T-helper 2 cell treated with Interferon-gamma antibody and Interleukin-4, amounts not matched to agents 5 μg/mL and 100 μg/mL, for 36 hours (primary cell): ENCODE measurements around the gene HLA-DOB.
A peak's percentile ranks its signal among the peaks of the same experiment; 100 is the strongest.
"Not testable (repeated sequence)": the region's sequence is repeated elsewhere in the genome, so short reads cannot be mapped to it uniquely, and the experiment has no call there.

ENCODE experiments used
- DNase-seq: peaks from one replicate; pipeline ENCODE4 v3.0.0; 2021; ENCODE audit warnings: low spot score
- H3K27ac Mint-ChIP-seq: one replicate; pipeline ENCODE4 v1.8.0; 2021; ENCODE audit warnings: mild to moderate bottlenecking, mixed read lengths
- H3K27me3 Mint-ChIP-seq: one replicate; pipeline ENCODE4 v1.8.0; 2021; ENCODE audit warnings: low read depth, mixed read lengths
- H3K36me3 Mint-ChIP-seq: one replicate; pipeline ENCODE4 v1.8.0; 2021; ENCODE audit warnings: low read depth, mixed read lengths
- H3K4me1 Mint-ChIP-seq: one replicate; pipeline ENCODE4 v1.8.0; 2021; ENCODE audit warnings: low read depth, mixed read lengths
- H3K4me3 Mint-ChIP-seq: one replicate; pipeline ENCODE4 v1.8.0; 2022; ENCODE audit warnings: mild to moderate bottlenecking, moderate library complexity, mixed read lengths
- H3K9me3 Mint-ChIP-seq: one replicate; pipeline ENCODE4 v1.8.0; 2021; ENCODE audit warnings: mixed read lengths

HLA-DOB gene

GRCh38 chr6:32815115-32815514 lies 1.7 kb downstream of the HLA-DOB start:
- no peaks in the 10 kb centered on the region for H3K36me3 Mint-ChIP-seq
- no peak overlapping the region for H3K4me3 Mint-ChIP-seq
- H3K9me3 Mint-ChIP-seq: no peaks in the 10 kb centered on the region
- no peaks in the 10 kb centered on the region for H3K4me1 Mint-ChIP-seq
- H3K27ac Mint-ChIP-seq: no peak overlapping the region
- DNase-seq: no peak
- H3K27me3 Mint-ChIP-seq: no peaks in the 10 kb centered on the region

- Mint-ChIP-seq H3K27me3 (no peaks in the 10 kb centered on the region), H3K4me3 (no peak overlapping the region), H3K9me3 (no peaks in the 10 kb centered on the region), H3K4me1 (no peaks in the 10 kb centered on the region), H3K27ac (no peak overlapping the region), H3K36me3 (no peaks in the 10 kb centered on the region)
- DNase-seq: no peak
These were observed 2.7 kb downstream of the HLA-DOB start for GRCh38 chr6:32814145-32814544.

DNA sequence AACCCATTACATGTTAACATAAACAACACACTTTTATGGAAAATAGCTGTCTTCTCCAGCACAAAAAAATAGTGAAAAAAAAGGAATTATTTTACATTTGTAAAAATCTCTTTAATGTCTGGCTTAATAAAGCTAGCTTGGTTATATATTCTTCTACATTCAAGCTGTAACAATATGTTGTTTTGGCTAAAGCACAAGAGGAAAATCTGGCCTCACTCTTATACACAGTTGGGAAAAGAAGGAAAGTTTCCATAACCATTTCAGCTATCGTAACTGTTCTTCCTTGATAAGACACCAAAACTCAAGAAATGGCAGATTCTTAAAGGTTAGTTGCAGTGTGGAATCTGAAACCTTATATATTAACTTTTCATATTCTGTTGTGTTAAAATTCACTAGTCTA lies 7.6 kb downstream of the HLA-DOB start:
- Mint-ChIP-seq H3K36me3 (no peaks in the 10 kb centered on the region), H3K27me3 (peaks cover 22% of the 10 kb centered on the region), H3K9me3 (no peaks in the 10 kb centered on the region), H3K4me3 (no peak overlapping the region), H3K27ac (no peak overlapping the region), H3K4me1 (no peaks in the 10 kb centered on the region)
- DNase-seq: no peak

DNA sequence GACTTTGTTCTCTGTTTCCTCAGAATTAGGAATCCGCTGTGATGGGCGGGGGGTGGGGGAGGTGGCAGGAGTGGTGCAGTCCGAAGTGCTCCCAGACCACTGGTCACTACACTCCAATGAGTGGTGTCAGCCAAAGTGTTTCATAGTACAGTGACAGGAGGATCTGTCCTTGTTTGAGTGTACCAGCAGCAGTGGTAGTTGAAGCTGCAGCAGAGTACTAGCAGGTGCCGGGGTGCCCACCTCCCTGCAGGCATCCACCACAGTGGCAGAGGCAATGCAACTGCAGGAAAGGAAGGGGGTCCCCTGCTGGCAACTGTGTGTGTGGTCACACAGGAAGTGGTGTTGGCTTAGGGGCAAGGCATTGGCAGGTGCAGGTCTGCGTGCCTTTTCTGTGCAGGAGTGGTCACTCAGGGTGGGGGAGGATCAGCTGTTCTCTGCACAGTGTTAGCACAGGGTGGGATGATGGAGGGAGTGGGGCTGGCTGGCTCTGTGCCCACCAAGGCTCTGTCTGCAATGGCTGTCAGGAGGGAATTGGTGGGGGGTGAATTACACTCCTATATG lies 9.7 kb downstream of the HLA-DOB start:
- Mint-ChIP-seq H3K4me1 (no peaks in the 10 kb centered on the region), H3K4me3 (no peak overlapping the region), H3K27ac (no peak overlapping the region), H3K36me3 (no peaks in the 10 kb centered on the region), H3K9me3 (no peaks in the 10 kb centered on the region), H3K27me3 (peaks cover 42% of the 10 kb centered on the region)
- DNase-seq: no peak

DNA sequence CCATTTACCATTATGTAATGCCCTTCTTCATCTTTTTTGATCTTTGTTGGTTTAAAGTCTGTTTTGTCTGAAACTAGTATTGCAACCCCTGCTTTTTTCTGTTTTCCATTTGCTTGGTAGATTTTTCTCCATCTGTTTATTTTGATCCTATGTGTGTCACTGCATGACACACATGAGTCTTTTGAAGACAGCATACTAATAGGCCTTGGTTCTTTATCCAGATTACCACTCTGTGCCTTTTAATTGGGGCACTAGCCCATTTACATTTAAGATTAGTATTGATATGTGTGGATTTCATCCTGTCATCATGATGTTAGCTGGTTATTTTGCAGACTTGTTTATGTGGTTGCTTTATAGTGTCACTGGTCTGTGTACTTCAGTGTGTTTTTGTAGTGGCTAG lies 11.4 kb downstream of the HLA-DOB start:
- not testable (repeated sequence) for H3K36me3 Mint-ChIP-seq, H3K4me1 Mint-ChIP-seq, DNase-seq, H3K4me3 Mint-ChIP-seq, H3K27ac Mint-ChIP-seq, H3K9me3 Mint-ChIP-seq
- peaks cover 54% of the 10 kb centered on the region for H3K27me3 Mint-ChIP-seq

DNA sequence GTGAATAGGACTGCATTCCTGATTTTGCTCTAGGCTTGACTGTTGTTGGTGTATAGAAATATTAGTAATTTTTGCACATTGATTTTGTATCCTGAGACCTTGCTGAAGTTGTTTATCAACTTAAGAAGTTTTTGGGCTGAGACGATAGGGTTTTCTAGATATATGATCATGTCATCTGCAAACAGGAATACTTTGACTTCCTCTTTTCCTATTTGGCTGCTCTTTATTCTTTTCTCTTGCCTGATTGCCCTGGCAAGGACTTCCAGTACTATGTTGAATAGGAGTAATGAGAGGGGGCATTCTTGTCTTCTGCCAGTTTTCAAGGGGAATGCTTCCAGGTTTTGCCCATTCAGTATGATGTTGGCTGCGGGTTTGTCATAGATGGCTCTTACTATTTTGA lies 13.4 kb downstream of the HLA-DOB start:
- no peak for DNase-seq
- H3K4me1 Mint-ChIP-seq: no peaks in the 10 kb centered on the region
- no peak overlapping the region for H3K27ac Mint-ChIP-seq
- no peak overlapping the region for H3K4me3 Mint-ChIP-seq
- H3K27me3 Mint-ChIP-seq: peaks cover 69% of the 10 kb centered on the region
- no peaks in the 10 kb centered on the region for H3K36me3 Mint-ChIP-seq
- H3K9me3 Mint-ChIP-seq: peaks cover 7% of the 10 kb centered on the region

- H3K4me1 Mint-ChIP-seq: peaks cover 15% of the 10 kb centered on the region
- peaks cover 7% of the 10 kb centered on the region for H3K9me3 Mint-ChIP-seq
- H3K4me3 Mint-ChIP-seq: no peak overlapping the region
- no peak for DNase-seq
- peaks cover 65% of the 10 kb centered on the region for H3K27me3 Mint-ChIP-seq
- H3K27ac Mint-ChIP-seq: no peak overlapping the region
- H3K36me3 Mint-ChIP-seq: no peaks in the 10 kb centered on the region
These were observed 17.1 kb downstream of the HLA-DOB start for GRCh38 chr6:32799740-32800139.

GRCh38 chr6:32799168-32799567 lies 17.6 kb downstream of the HLA-DOB start:
- H3K36me3 Mint-ChIP-seq: no peaks in the 10 kb centered on the region
- peaks cover 65% of the 10 kb centered on the region for H3K27me3 Mint-ChIP-seq
- H3K27ac Mint-ChIP-seq: no peak overlapping the region
- no peak for DNase-seq
- peaks cover 7% of the 10 kb centered on the region for H3K9me3 Mint-ChIP-seq
- peaks cover 20% of the 10 kb centered on the region for H3K4me1 Mint-ChIP-seq
- H3K4me3 Mint-ChIP-seq: no peak overlapping the region

- peaks cover 25% of the 10 kb centered on the region for H3K4me1 Mint-ChIP-seq
- H3K36me3 Mint-ChIP-seq: no peaks in the 10 kb centered on the region
- peak overlapping the region; percentile 66 for H3K4me3 Mint-ChIP-seq
- H3K27me3 Mint-ChIP-seq: peaks cover 63% of the 10 kb centered on the region
- H3K27ac Mint-ChIP-seq: no peak overlapping the region
- peaks cover 7% of the 10 kb centered on the region for H3K9me3 Mint-ChIP-seq
- DNase-seq: peak; percentile 59
These were observed 19.7 kb downstream of the HLA-DOB start for GRCh38 chr6:32796848-32797776.

GRCh38 chr6:32794510-32794909 lies 22.3 kb downstream of the HLA-DOB start:
- no peak overlapping the region for H3K27ac Mint-ChIP-seq
- no peak overlapping the region for H3K4me3 Mint-ChIP-seq
- peaks cover 7% of the 10 kb centered on the region for H3K9me3 Mint-ChIP-seq
- H3K27me3 Mint-ChIP-seq: peaks cover 65% of the 10 kb centered on the region
- peaks cover 25% of the 10 kb centered on the region for H3K4me1 Mint-ChIP-seq
- no peak for DNase-seq
- no peaks in the 10 kb centered on the region for H3K36me3 Mint-ChIP-seq

DNA sequence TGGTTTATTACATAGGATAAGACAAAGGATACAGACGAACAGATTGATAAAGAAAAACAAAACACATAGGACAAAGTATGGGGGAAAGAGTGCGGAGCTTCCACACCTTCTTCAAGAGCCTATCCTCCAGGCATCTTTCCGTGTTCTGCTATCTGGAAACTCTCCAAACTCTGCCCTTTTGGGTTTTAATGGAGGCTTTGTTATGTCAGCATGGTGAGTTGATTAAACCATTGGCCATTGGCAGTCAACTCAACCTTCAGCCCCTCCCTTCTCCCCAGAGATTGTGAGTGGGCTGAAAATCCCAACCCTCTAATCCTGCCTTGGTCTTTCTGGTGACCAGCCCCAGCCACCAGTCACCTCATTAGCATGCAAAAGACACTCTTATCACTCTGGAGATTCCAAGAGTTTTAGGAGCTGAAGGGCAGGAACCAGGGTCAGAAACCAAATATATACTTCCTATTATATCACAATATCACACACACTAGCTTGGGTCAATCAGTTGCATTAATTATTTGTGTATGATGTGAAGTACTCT lies 23.8 kb downstream of the HLA-DOB start:
- Mint-ChIP-seq H3K4me1 (peaks cover 25% of the 10 kb centered on the region), H3K36me3 (no peaks in the 10 kb centered on the region), H3K27me3 (peaks cover 61% of the 10 kb centered on the region), H3K27ac (no peak overlapping the region), H3K9me3 (no peaks in the 10 kb centered on the region), H3K4me3 (no peak overlapping the region)
- no peak for DNase-seq

DNA sequence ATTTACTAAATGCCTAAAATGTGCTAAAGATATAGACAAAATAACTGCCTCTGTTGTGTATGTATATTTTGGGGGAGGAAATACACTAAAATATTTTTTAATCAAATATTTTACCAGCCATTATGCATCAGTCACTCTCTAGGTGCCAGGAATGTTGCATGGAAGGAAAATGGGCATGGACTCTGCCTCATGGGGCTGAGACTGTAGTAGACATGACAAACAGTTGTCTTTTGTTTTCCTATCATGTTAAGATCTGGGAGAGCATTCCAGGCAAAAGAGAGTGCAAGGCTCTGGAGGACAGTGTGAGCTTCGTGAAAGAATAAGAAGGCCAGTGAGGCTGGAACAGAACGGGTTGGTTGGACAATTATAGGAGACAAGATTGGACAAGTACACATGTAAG lies 26.5 kb downstream of the HLA-DOB start:
- Mint-ChIP-seq H3K27me3 (peaks cover 75% of the 10 kb centered on the region), H3K27ac (no peak overlapping the region), H3K4me3 (no peak overlapping the region), H3K4me1 (peaks cover 16% of the 10 kb centered on the region), H3K9me3 (no peaks in the 10 kb centered on the region), H3K36me3 (no peaks in the 10 kb centered on the region)
- DNase-seq: no peak

DNA sequence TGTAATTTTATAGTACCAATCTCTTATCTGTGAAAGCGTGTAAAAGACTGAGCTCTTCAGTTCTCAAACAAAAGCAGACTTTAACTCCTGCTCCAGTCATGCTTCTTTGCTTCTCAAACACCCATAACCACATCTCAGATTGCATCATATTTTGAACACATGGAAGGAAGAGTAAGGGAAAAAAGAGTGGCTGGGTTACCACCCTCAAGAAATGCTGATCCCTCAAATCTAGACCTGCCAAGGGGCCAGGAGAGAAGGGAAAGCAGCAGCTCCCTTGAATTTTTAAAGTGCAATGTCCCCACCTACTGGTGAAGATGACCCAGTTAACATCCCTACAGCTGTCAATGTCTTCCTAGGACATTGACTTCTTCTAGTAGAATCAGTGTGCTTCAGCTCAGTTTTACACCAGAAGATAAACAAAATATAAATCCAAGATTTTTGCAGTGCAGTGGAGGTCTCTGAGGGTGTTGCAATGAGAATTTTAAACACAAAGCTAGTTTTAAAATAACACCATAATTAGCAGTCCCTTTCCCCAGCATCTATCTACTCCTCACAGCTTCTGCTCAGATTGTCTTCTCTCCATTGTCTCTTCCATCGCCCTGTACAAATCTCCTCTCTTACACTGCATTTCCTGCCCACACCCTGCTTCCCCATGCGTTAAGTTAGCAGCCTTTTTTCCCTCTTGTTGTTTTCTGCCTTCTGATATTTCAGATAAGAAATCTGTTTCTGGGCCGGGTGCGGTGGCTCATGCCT lies 30.8 kb downstream of the HLA-DOB start:
- Mint-ChIP-seq H3K27ac (no peak overlapping the region), H3K4me3 (no peak overlapping the region), H3K36me3 (no peaks in the 10 kb centered on the region), H3K4me1 (peaks cover 2% of the 10 kb centered on the region), H3K27me3 (peaks cover 58% of the 10 kb centered on the region), H3K9me3 (no peaks in the 10 kb centered on the region)
- no peak for DNase-seq

- not testable (repeated sequence) for H3K4me3 Mint-ChIP-seq, H3K27ac Mint-ChIP-seq, DNase-seq, H3K4me1 Mint-ChIP-seq, H3K36me3 Mint-ChIP-seq, H3K9me3 Mint-ChIP-seq
- peaks cover 52% of the 10 kb centered on the region for H3K27me3 Mint-ChIP-seq
These were observed 33.9 kb downstream of the HLA-DOB start for GRCh38 chr6:32782923-32783322.
